DMS153 treated with DMSO at 0.1 percent for 48 hours (cell line): ENCODE measurements around the gene PTGS1.
"Not testable (repeated sequence)": the region's sequence is repeated elsewhere in the genome, so short reads cannot be mapped to it uniquely, and the experiment has no call there.

Experiments used
- DNase-seq: peaks from one replicate; lab custom pipeline; 2025; ENCODE audit not compliant: unreplicated experiment; lab: John Stamatoyannopoulos, UW

The PTGS1 gene

DNA sequence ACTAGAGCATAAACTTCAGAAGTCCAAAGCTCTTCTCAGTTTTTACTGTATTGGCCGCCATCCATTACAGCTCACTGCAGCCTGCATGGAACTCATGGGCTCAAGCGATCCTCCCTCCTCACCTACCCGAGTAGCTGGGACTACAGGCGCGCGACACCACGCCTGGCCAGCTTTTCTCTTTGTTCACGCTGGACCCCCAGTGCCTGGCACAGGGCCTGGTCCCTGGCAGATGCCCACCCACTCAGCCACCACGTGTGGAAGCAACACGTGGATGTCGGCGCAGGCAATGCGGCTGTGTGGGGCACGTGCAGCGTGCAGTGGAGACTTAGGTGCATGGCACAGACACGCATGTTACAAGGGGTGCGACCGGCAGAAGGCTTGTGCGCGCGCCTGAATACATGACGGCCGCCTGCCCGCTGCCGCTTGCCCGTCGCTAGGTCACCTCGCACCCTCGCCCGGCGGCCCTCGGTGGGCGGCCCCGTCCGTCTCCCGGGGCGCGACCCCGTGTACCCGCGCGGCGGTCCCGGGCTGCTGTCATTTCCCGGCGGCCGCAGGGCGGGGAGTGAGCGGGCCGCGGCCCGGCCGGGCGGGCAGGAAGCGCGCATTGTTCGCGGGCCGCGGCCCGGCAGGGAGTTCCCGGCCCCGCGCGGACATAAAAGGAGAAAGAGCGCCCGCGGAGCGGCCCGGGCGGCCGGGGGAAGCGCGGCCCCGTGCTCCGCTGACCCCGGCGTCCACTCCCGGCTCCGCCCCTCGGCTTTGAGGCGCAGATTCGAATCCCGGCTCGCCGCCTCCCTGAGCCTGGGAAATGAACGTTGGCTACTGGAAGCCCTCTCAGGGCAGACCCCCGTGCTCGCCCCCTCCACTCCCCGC lies 24.1 kb upstream of the PTGS1 start:
- DNase-seq, result no peak

DNA sequence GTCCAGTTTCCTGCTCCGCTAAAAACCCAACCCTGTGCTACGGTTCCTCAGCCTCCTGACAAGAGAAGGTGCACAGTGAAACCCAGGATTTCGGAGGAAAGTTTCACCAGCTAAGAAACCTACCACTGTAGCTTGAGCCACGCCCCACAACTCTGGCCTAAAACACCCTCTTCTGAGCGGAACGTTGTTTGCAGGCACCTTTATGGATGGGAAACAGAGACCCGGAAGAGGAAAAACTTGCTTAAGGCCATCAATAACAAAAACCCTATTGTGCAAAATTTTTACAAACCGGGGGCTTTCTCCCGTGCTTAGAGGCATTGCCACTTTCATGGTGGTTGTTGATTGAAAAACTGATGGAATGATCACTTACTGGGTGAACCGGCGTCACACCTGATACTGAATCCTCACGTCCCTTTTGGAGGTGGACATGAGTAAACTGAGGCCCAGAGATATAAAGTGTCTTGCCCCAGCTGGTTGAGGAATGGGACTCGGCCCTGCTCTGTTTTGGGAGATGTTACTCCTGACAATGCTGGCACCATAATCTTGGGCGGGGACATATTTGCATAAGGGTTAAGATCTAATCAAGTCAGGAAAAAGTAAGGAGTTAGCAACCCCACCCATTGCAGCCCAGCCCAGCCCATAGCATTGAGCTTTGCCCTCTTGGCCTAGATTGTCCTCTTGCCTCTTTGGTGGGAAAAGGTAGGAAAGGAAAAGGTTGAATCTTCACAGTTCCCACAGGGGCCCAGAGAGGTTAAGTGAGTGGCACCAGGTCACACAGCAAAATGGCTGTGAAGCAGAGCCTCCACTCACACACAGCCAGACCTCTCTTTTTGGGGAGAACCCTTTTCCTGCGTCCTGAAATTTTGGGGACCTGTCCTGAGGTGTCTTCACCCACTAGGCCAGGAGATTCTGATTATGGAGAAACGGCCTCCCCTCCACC lies 23.2 kb upstream of the PTGS1 start:
- no peak for DNase-seq

- DNase-seq, result no peak
Observed at GRCh38 chr9:122348288-122348777, 22.5 kb upstream of the PTGS1 start.

DNA sequence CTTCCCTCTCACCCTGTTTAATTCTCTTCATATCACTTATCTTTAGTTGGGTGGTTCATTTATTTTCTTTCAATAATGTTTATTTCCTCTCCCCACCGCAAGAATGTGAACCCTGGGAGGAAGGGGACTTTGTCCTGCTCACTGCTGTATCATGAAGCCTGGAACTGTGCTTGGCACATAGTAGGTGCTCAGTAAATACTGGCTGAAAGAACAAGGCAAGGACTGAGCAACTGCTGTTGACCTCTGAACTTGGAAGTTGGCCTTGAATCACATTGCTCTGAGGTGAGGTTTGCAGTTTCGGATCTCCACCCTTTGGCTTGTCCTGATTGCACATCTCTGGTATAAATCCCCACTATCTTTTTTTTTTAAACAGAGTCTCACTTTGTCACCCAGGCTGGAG lies 22.0 kb upstream of the PTGS1 start:
- no peak for DNase-seq

DNA sequence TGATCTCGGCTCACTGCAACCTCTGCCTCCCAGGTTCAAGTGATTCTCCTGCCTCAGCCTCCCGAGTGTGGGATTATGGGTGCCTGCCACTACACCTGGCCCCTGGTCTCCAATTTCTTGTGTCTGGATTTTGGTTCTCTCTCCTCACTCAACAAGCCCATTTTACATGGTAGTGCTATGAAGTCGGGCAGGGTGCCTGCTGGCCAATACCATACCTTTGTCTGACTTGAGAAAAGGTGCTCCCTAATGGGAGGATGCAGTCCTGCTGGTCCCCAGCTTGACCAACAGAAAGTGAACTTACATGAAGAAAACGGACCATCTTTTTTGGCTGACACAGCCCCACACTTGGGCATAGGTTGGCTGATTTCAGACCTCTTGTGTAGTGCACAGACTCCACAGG lies 21.6 kb upstream of the PTGS1 start:
- no peak for DNase-seq

GRCh38 chr9:122350577-122351355 lies 20.1 kb upstream of the PTGS1 start:
- peak; percentile 43 for DNase-seq

- no peak for DNase-seq
Observed at GRCh38 chr9:122354536-122355199, 16.2 kb upstream of the PTGS1 start.

DNA sequence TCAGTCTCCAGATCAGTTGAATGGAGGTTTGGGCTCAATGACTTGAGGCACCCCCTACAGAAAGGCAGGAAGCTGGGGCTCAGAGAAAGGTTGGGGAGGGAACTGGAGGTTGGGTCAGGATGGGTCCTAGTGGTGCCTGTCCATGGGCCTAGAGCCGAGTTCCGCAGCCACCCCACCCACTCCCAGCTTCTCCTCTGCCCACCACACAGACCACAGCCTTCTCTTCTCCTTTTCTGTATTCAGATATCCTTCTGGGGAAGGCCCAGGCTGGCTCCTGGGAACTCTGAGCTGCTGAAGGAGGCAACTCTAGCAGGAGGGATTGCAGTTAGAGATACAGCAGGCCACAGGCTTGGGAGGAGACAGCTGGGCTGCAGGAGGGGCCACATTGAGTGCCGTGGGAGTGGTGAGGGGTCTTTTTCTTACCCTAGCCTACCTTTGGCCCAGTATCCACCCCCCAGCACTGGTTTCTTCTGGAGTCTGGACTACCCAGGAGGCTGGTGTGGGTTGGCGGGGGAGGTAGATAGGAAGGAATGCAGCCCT lies 15.4 kb upstream of the PTGS1 start:
- DNase-seq, result no peak

GRCh38 chr9:122356627-122357026 lies 14.2 kb upstream of the PTGS1 start:
- no peak for DNase-seq

- no peak for DNase-seq
Observed at GRCh38 chr9:122360891-122361290, 9.9 kb upstream of the PTGS1 start.

DNA sequence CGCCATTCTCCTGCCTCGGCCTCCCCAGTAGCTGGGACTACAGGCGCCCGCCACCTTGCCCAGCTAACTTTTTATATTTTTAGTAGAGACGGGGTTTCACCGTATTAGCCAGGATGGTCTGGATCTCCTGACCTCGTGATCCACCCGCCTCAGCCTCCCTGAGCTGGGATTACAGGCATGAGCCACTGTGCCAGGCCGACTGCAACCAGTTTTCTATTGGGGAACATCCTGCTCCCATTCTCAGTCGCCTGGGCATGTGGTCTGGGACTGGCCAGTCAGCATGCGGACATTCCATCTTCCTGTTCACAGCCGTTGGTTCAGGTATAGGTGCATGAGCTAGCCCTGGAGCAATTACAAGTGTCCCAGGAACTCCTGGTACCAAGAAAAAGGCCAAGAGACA lies 7.7 kb upstream of the PTGS1 start:
- not testable (repeated sequence) for DNase-seq

GRCh38 chr9:122364117-122364782 lies 6.6 kb upstream of the PTGS1 start:
- no peak for DNase-seq

DNA sequence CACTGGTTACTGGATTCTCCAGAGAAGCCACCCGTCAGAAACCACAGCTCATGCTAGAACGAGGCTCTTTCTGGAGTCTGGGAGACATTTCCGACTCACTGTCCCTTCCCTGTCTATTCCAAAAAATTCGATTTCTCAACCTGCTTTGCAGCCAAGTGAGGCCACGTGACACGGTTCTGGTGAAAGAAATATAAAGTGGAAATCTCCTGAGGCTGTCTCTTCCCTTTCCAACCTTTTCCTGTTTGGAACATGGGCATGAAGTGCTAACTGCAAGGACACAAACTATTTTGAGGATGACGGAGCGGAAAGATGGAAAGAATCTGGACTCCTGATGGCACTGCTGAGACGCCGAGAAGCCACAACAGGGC lies 6.1 kb upstream of the PTGS1 start:
- no peak for DNase-seq

- no peak for DNase-seq
Observed at GRCh38 chr9:122366074-122366660, 4.7 kb upstream of the PTGS1 start.

- no peak for DNase-seq
Observed at GRCh38 chr9:122367065-122367464, 3.8 kb upstream of the PTGS1 start.

DNA sequence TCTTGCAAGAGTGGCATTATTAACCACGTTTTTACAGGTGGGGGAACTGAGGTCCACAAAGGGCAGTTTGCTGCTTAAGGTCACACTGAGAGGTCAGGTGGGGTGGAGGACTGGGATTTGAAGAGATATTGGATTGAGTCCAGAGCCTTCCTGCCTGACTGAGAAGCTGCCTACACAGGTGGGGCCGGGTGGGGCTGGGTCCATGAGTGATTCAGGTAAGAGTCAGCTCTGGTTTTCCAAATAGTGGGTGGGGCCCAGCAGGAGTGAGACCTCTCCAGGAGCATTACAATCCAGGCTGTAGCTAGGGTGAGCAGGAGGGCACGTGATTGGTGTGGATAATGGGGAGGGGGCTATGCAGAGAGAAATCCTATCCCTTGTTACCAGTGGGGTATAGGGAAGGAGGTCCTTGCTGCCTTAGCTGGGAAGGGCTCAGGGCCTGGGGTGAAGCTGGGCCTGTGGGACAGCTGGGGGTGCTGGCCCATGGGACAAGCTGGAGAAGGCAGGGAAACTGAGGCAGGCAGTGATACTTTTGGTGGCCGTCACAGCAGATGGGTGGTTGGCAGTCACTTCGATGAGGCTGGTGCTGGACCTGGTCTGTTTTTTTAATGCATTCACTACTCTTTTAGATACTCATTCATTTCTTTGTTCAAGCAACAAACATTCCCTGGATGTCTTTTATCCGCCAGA lies 2.9 kb upstream of the PTGS1 start:
- no peak for DNase-seq

- no peak for DNase-seq
Observed at GRCh38 chr9:122368642-122369041, 2.2 kb upstream of the PTGS1 start.

DNA sequence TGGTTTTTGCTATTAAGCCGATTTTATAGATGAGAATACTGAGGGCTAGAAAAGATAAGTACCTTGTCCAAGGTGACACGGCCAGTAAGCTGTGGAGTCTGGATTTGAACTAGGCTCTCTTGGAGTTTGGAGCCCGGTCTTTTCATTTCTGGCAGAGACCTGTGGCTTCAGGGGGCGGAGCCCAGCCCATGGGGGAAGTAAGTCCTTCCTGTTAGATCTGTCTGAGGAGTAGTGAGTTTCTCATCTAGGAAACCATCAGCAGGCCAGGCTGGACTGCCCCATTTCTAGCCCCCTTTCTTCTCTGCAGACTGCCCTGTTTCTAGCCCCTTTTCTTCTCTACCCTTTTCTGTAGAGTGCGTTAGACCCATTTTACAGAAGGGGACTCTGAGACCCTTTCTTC lies 521 bp upstream of the PTGS1 start:
- DNase-seq, result no peak

DNA sequence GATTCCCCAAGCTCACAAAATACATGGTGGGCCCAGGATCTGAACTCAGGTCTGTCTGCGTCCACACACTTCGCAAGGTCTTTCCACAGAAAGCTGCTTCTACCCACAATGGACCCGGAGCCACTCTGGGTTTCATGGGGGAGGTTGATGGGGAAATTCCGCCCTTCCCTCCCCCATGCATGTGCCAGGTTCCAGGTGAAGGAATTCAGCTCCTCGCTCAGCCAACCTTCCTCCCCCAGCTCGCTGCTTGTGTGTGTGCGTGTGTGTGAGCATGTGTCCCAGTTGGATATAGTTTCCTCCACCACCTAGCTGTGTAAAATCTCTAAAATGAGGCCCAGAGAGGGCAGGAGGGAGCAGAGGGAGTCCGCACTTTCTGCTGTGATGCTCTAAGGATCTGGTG lies 1.0 kb downstream of the PTGS1 start:
- no peak for DNase-seq
